ENCODE data around the gene AGAP1.

- TF ChIP-seq EGR1 (IDR thresholded peaks at IDR 0.05; ENCODE audit: low read depth in 2 of 2) (no peak), FOXA1 (IDR thresholded peaks at IDR 0.05) (no peak), JUND (IDR thresholded peaks at IDR 0.05) (no peak), CTCF (IDR thresholded peaks at IDR 0.05; ENCODE audit: low read depth, low read length, missing input control) (no peak), ATF3 (IDR thresholded peaks at IDR 0.05) (no peak), TAF1 (conservative IDR thresholded peaks at IDR 0.05) (no peak), RAD21 (IDR thresholded peaks at IDR 0.05) (no peak), REST (IDR thresholded peaks at IDR 0.05) (no peak), RXRA (IDR thresholded peaks at IDR 0.05) (no peak), MAX (IDR thresholded peaks at IDR 0.05) (no peak), HNF4A (conservative IDR thresholded peaks at IDR 0.05) (no peak), SP1 (IDR thresholded peaks at IDR 0.05) (no peak), GABPA (IDR thresholded peaks at IDR 0.05 in 1 of 2, conservative IDR thresholded peaks at IDR 0.05 in 1 of 2) (no peak)
Observed at GRCh38 chr2:235937526-235937925, 443.7 kb downstream of the AGAP1 start.

All from liver (tissue), 3 donors.